NB4 (cell line): ENCODE results near the gene TOMT.

Experiments
- DNase-seq: peaks from one replicate; pipeline ENCODE4 v3.0.0; 2010; ENCODE audit warnings: low read depth
- H3K4me3 ChIP-seq: one replicate; pipeline ENCODE4 v1.5.1; 2011; ENCODE audit warnings: mild to moderate bottlenecking, low read depth, low read length, moderate library complexity
- MYC ChIP-seq: IDR thresholded peaks from 2 replicates; pipeline ENCODE4 v1.6.1; 2011; ENCODE audit warnings: low read depth, low read length
- POLR2A ChIP-seq: IDR thresholded peaks from 2 replicates; pipeline ENCODE4 v1.6.1; 2011; ENCODE audit warnings: mild to moderate bottlenecking; ENCODE audit not compliant: insufficient read length; ENCODE audit errors: extremely low read depth
- TF ChIP-seq, protein P1 (sequence below): IDR thresholded peaks from one replicate; pipeline ENCODE4 v1.5.1; 2012; ENCODE audit warnings: low read depth, low read length
- TF ChIP-seq, protein P2 (sequence below): IDR thresholded peaks from 2 replicates; pipeline ENCODE4 v1.6.1; 2011; ENCODE audit warnings: low read depth, low read length

TOMT gene

DNA sequence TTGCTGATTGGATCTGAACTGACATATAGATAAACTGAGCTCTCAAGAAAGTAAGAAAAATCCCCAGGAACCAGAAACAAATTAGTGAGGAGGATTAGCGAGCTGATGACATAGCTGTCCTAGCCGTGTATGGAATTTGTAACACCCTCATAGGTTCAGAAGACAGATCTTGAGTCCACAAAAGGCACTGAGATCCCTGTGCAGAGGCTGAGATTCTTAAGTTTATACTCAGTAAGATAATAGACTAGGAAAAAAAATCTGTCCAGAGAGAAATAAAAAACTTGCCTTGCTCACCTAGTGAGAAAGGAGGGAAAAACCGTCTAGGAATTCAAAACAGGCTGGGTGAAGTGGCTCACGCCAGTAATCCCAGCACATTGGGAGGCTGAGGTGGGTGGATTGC lies 30.0 kb upstream of the TOMT start:
- TF ChIP-seq, protein P1, sequence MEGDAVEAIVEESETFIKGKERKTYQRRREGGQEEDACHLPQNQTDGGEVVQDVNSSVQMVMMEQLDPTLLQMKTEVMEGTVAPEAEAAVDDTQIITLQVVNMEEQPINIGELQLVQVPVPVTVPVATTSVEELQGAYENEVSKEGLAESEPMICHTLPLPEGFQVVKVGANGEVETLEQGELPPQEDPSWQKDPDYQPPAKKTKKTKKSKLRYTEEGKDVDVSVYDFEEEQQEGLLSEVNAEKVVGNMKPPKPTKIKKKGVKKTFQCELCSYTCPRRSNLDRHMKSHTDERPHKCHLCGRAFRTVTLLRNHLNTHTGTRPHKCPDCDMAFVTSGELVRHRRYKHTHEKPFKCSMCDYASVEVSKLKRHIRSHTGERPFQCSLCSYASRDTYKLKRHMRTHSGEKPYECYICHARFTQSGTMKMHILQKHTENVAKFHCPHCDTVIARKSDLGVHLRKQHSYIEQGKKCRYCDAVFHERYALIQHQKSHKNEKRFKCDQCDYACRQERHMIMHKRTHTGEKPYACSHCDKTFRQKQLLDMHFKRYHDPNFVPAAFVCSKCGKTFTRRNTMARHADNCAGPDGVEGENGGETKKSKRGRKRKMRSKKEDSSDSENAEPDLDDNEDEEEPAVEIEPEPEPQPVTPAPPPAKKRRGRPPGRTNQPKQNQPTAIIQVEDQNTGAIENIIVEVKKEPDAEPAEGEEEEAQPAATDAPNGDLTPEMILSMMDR = no peak
- TF ChIP-seq MYC (no peak), POLR2A (no peak)
- TF ChIP-seq, protein P2, sequence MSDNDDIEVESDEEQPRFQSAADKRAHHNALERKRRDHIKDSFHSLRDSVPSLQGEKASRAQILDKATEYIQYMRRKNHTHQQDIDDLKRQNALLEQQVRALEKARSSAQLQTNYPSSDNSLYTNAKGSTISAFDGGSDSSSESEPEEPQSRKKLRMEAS = no peak
- no peak for DNase-seq
- H3K4me3 ChIP-seq = no peak overlapping the region

- TF ChIP-seq, protein P1 = no peak
- TF ChIP-seq MYC (no peak), POLR2A (no peak)
- TF ChIP-seq, protein P2 = no peak
- peak overlapping the region; percentile 99 for H3K4me3 ChIP-seq
- no peak for DNase-seq
These were observed 27.2 kb upstream of the TOMT start for GRCh38 chr11:72078477-72078876.

DNA sequence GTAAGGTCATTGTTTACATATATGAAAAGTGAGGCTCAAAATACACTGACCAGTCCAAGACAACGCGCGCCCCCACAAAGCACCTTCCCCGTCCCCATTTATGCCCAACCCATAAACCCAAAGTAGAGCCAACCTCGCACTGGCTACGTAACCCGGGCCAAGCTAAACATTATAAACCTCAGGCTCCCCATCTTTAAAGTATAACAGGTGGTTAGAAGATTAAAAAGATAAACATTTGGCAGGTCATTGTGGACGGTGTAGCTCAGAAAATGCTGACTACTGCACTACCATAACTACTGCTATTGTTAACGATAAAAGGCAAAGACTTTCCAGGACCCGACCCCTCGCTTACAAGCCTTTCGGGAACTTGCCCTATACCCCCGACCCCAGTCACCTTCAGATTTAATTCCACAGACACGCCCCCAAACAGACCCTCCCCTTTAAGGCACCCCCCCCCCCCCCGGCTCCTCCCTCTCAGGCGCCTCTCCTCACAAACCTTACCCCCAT lies 25.9 kb upstream of the TOMT start:
- TF ChIP-seq POLR2A = no peak
- no peak for TF ChIP-seq MYC
- TF ChIP-seq, protein P2 = no peak
- TF ChIP-seq, protein P1 = no peak
- DNase-seq = no peak
- H3K4me3 ChIP-seq = peak overlapping the region; percentile 99

GRCh38 chr11:72080326-72081183 lies 25.2 kb upstream of the TOMT start, which contains the start of the genes LRRC51 and NUMA1:
Gene LRRC51, plus strand, starts transcription at chr11:72080850. Its CDS starts 8,234 bp downstream, at chr11:72089084.
Gene NUMA1, minus strand, starts transcription at chr11:72080542. Its CDS starts 44,599 bp downstream, at chr11:72035943.
- DNase-seq = peak; percentile 100
- peak within 1 kb of the TSS; percentile 99 for H3K4me3 ChIP-seq
- TF ChIP-seq MYC (peak; percentile 81), POLR2A (peak; percentile 88)
- TF ChIP-seq, protein P2 = peak; percentile 55
- TF ChIP-seq, protein P1 = no peak

DNA sequence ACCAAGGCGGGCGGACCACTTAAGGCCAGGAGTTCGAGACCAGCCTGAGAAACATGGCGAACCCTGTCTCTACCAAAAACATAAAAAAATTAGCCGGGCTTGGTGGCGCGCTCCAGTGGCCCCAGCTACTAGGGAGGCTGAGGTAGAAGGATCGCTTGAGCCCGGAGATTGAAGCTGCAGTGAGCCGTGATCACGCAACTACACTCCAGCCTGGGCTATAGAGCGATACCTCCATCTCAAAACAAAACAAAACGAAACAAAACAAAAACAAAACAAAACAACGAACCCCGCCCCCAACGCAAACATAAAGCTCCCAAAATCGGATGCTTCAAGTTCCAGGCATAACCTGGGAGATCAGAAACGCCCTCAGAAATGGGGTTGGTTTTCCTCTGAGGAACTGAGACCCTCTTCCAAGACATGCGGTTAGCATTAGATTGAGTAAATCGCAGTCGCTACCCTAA lies 24.5 kb upstream of the TOMT start:
- TF ChIP-seq, protein P1 = no peak
- TF ChIP-seq POLR2A (no peak), MYC (no peak)
- TF ChIP-seq, protein P2 = no peak
- DNase-seq = no peak
- H3K4me3 ChIP-seq = peak overlapping the region; percentile 65
